WTC11 (cell line): ENCODE results near the gene NDUFAF8.

ENCODE experiments used
- ATF2 ChIP-seq: sonication (generic); formaldehyde crosslinking; IDR thresholded peaks from 2 replicates; pipeline ENCODE4 v1.8.1; 2022; ENCODE audit warnings: low read depth, missing genetic modification reagents, borderline replicate concordance
- ATF6 ChIP-seq: sonication (generic); formaldehyde crosslinking; IDR thresholded peaks from 2 replicates; pipeline ENCODE4 v1.8.1; 2023; ENCODE audit warnings: mild to moderate bottlenecking, missing genetic modification reagents
- CTCF ChIP-seq: fragments of 200-600 bp; IDR thresholded peaks from 2 replicates; pipeline ENCODE4 v1.8.0; 2022; ENCODE audit warnings: antibody characterized with exemption
- NR1H2 ChIP-seq: sonication (generic); formaldehyde crosslinking; IDR thresholded peaks from 2 replicates; pipeline ENCODE4 v1.9.0; 2021; ENCODE audit warnings: mild to moderate bottlenecking, moderate library complexity, missing genetic modification reagents
- PREB ChIP-seq: sonication (generic); formaldehyde crosslinking; IDR thresholded peaks from 2 replicates; pipeline ENCODE4 v1.8.1; 2022; ENCODE audit warnings: mild to moderate bottlenecking, missing genetic modification reagents, moderate library complexity, borderline replicate concordance
- SP1 ChIP-seq: sonication (generic); formaldehyde crosslinking; conservative IDR thresholded peaks from 2 replicates; pipeline ENCODE4 v1.8.1; 2022; ENCODE audit warnings: missing genetic modification reagents
- ZBTB43 ChIP-seq: sonication (generic); formaldehyde crosslinking; IDR thresholded peaks from 2 replicates; pipeline ENCODE4 v1.8.1; 2023; ENCODE audit warnings: mild to moderate bottlenecking, missing genetic modification reagents
- ZNF512 ChIP-seq: sonication (generic); formaldehyde crosslinking; IDR thresholded peaks from 2 replicates; pipeline ENCODE4 v1.8.1; 2022; ENCODE audit warnings: missing genetic modification reagents, borderline replicate concordance

- TF ChIP-seq CTCF: no peak
- no peak for TF ChIP-seq SP1 (CRISPR knock-in tag)
- TF ChIP-seq ATF2 (CRISPR knock-in tag): no peak
- TF ChIP-seq ZBTB43 (CRISPR knock-in tag): no peak
- TF ChIP-seq NR1H2 (CRISPR knock-in tag): no peak
- TF ChIP-seq ZNF512 (CRISPR knock-in tag): no peak
- TF ChIP-seq PREB (CRISPR knock-in tag): no peak
- TF ChIP-seq ATF6 (CRISPR knock-in tag): no peak
These were observed 18.4 kb downstream of the NDUFAF8 start for GRCh38 chr17:81257533-81257932.
